ENCODE data around the gene FCN1. TPM values are rescaled to one million over a fixed set of nuclear protein-coding genes. Genes with fewer than 3 reads are reported as not detected.

Gene FCN1
- total RNA-seq = not detected in 2 replicates

- Histone ChIP-seq H3K27me3 (ENCODE audit: control insufficient read depth, insufficient read depth, low read length) (no peaks in the 10 kb centered on the region), H3K36me3 (ENCODE audit: control insufficient read depth, insufficient read depth, low read length) (no peaks in the 10 kb centered on the region), H3K4me3 (ENCODE audit: low read depth, low read length) (no peak within 1 kb of the TSS)
- no peak for DNase-seq (ENCODE audit: low read depth)
- TF ChIP-seq, protein P1, sequence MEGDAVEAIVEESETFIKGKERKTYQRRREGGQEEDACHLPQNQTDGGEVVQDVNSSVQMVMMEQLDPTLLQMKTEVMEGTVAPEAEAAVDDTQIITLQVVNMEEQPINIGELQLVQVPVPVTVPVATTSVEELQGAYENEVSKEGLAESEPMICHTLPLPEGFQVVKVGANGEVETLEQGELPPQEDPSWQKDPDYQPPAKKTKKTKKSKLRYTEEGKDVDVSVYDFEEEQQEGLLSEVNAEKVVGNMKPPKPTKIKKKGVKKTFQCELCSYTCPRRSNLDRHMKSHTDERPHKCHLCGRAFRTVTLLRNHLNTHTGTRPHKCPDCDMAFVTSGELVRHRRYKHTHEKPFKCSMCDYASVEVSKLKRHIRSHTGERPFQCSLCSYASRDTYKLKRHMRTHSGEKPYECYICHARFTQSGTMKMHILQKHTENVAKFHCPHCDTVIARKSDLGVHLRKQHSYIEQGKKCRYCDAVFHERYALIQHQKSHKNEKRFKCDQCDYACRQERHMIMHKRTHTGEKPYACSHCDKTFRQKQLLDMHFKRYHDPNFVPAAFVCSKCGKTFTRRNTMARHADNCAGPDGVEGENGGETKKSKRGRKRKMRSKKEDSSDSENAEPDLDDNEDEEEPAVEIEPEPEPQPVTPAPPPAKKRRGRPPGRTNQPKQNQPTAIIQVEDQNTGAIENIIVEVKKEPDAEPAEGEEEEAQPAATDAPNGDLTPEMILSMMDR (IDR thresholded peaks at IDR 0.05; ENCODE audit: insufficient read depth, low read length, poor library complexity, severe bottlenecking) = no peak
Observed at GRCh38 chr9:134917431-134918373, at the start of gene FCN1. TSS of gene FCN1 (minus strand) at chr9:134917912. CDS start at chr9:134917871, 41 bp downstream.

GRCh38 chr9:134966697-134967546 is 49.2 kb upstream of the FCN1 start:
- no peaks in the 10 kb centered on the region for H3K36me3 ChIP-seq (ENCODE audit: control insufficient read depth, insufficient read depth, low read length)
- H3K27me3 ChIP-seq (ENCODE audit: control insufficient read depth, insufficient read depth, low read length) = no peaks in the 10 kb centered on the region
- DNase-seq (ENCODE audit: low read depth) = no peak
- no peak overlapping the region for H3K4me3 ChIP-seq (ENCODE audit: low read depth, low read length)
- TF ChIP-seq, protein P1 (IDR thresholded peaks at IDR 0.05; ENCODE audit: insufficient read depth, low read length, poor library complexity, severe bottlenecking) = no peak

GRCh38 chr9:134966270-134966669 is 48.6 kb upstream of the FCN1 start:
- TF ChIP-seq, protein P1 (IDR thresholded peaks at IDR 0.05; ENCODE audit: insufficient read depth, low read length, poor library complexity, severe bottlenecking) = no peak
- no peak for DNase-seq (ENCODE audit: low read depth)
- H3K4me3 ChIP-seq (ENCODE audit: low read depth, low read length) = no peak overlapping the region
- no peaks in the 10 kb centered on the region for H3K36me3 ChIP-seq (ENCODE audit: control insufficient read depth, insufficient read depth, low read length)
- no peaks in the 10 kb centered on the region for H3K27me3 ChIP-seq (ENCODE audit: control insufficient read depth, insufficient read depth, low read length)

DNA sequence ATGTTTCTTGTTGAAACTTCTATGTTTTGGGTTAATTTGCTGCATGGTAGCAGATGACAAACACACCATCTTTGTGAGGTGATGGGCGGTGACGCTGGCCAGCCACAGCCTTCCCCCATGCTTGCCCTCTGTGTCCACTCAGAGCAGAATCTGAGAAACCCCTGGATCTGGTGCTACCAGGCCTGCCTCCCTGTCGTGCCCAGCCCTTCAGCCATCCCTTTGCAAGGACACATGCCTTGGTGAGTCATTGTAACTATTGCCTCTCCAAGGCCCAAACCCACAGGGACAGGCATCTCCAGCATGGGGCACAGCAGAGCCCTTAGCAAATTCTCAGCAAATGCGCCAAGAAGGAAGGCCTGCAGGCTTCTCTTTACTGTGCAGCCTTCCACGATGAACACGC is 48.1 kb upstream of the FCN1 start:
- Histone ChIP-seq H3K36me3 (ENCODE audit: control insufficient read depth, insufficient read depth, low read length) (no peaks in the 10 kb centered on the region), H3K4me3 (ENCODE audit: low read depth, low read length) (no peak overlapping the region), H3K27me3 (ENCODE audit: control insufficient read depth, insufficient read depth, low read length) (no peaks in the 10 kb centered on the region)
- TF ChIP-seq, protein P1 (IDR thresholded peaks at IDR 0.05; ENCODE audit: insufficient read depth, low read length, poor library complexity, severe bottlenecking) = no peak
- no peak for DNase-seq (ENCODE audit: low read depth)

- no peak for DNase-seq (ENCODE audit: low read depth)
- Histone ChIP-seq H3K4me3 (ENCODE audit: low read depth, low read length) (no peak overlapping the region), H3K27me3 (ENCODE audit: control insufficient read depth, insufficient read depth, low read length) (no peaks in the 10 kb centered on the region), H3K36me3 (ENCODE audit: control insufficient read depth, insufficient read depth, low read length) (no peaks in the 10 kb centered on the region)
- TF ChIP-seq, protein P1 (IDR thresholded peaks at IDR 0.05; ENCODE audit: insufficient read depth, low read length, poor library complexity, severe bottlenecking) = no peak
Observed at GRCh38 chr9:134965411-134965810, 47.7 kb upstream of the FCN1 start.

All from kidney epithelial cell (primary cell).